HG03196 (cell line): Measurements from ENCODE around the gene WSCD2.

Experiments used
- ATAC-seq: cut with Tn5 transposase; IDR thresholded peaks from one replicate; pipeline ENCODE4 v1.9.1; 2021; ENCODE audit not compliant: unreplicated experiment

Gene WSCD2

DNA sequence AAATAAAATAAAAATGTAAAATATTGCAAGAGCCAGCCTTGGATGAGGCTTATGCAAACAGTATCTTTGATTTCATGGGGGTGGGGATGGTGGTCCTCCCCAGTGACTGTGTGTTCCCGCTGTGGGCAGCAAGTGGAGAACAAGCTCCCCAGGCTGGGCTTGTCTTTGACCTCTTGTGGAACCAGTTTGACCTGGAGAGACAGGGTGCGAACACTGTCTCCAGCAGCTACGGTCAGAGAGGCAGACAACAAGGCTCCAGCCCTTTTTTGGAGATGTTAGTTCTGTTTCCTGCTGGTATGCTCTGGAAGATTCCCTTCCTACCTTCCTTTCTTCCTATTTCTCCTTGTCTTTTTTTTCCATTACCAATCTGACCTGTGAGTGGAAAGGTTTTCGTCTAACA lies 21.8 kb upstream of the WSCD2 start:
- ATAC-seq: no peak

GRCh38 chr12:108109504-108109903 lies 19.6 kb upstream of the WSCD2 start:
- ATAC-seq: no peak

GRCh38 chr12:108109954-108110353 lies 19.1 kb upstream of the WSCD2 start:
- no peak for ATAC-seq

- no peak for ATAC-seq
Observed at GRCh38 chr12:108110844-108111243, 18.2 kb upstream of the WSCD2 start.

DNA sequence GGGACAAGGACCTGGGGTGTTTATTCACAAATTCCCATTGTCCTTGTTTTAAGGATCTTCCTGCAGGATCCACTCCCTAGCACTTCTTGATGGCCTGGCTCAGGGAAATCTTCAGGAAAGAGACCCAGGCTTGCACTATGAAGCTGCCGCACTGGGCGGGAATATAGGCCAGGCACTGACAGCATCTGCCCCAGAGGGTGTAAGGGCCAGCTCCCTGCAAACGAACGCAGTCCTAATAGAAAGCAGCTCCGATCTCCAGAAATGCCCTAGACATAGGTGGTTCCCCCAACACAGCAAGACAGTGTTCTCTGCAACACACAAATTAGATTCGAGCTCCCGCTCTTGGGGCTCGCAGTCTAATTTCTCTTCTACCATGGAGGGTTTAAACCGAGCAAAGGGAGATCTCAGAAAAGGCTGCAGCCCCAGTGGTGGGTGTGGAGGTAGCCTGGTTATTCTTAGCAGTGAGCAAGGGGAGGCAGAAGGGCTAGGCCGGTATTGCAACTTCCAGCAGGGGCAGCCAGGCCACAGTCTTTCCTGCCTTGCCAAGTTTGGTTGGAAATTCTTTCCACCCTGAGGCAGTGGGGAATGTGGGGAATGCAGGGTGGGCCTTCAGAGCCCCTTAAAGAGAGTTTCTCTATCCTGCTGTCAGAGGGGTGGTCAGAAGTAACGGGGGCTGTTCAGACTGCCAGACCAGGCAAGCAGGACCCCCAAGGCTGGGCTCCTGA lies 16.1 kb upstream of the WSCD2 start:
- ATAC-seq: no peak

- no peak for ATAC-seq
Observed at GRCh38 chr12:108115123-108116121, 13.7 kb upstream of the WSCD2 start.

DNA sequence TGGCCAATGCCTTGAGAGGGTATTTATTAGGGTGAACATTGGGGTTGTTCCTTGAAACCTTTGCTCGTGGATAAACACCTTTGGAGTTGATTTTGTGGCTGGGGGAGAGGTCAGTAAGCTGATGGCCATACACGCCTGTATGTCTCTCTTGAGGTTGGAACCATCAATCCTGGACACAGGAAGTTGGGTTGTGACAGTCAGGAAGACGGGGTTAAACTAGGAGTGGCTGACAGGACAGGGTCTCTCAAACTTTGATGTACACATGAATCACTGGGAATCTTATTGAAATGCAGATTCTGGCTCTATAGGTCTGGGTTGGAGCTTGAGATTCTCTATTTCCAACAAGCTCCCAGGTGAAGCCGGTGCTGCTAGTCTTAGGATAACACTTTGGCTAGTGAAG lies 12.8 kb upstream of the WSCD2 start:
- no peak for ATAC-seq

DNA sequence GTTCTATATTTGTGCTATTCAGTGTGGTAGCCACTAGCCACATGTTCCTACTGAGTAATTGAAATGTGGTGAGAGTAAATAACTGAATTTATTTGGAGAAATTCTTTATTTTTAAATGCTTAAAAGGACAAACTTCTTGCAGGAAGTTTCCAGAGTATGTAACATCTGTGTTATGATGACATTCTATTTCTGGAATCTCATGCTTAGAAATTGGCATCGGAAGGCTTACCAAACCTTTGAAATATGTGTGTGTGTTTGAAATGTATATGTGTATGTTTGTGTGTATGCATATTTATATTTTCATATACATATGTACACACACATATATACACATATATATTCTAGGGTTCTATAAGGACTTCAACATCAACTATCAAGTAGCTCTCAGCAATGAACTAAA lies 12.4 kb upstream of the WSCD2 start:
- ATAC-seq: no peak

GRCh38 chr12:108117163-108117849 lies 11.8 kb upstream of the WSCD2 start:
- ATAC-seq: no peak

- no peak for ATAC-seq
Observed at GRCh38 chr12:108117902-108118301, 11.2 kb upstream of the WSCD2 start.

DNA sequence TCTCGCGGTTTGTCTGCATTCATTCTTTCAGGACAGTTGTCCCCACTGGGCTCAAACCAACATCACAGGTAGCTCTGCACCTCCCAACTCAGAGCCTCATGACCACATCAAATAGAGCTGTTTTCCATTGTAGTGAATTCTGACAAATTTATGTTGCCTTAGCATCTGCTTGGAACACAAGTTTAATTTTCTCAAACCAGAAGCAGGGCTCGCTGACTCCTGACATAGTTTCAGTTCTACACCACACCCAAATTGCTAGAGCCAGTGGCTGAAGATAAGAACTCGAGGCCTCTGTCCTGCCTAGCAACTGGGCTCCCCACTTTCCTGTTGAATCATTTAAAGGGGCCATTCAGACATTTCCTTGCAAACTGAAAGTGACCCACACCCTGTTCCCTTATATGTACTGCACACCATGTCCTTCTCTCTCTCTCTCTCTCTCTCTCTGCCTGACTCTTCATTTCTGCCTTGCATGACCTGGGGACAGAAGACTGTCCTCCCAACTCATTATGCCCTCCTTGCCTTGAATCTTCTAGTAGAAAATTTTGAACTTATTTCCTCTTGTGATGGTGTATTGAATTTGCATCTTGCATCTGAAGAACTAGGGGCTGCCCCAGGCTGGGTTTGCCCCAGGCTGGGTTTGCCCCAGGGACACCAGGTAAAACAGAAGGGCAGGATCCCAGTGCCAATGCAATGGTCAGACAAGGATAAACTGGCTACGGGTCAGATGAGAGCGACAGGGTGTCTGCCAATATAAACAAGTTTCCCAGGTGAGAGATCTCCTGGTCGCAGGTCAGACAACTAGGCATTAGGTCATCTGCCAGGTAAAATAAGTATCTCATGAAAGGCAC lies 9.7 kb upstream of the WSCD2 start:
- ATAC-seq: no peak

DNA sequence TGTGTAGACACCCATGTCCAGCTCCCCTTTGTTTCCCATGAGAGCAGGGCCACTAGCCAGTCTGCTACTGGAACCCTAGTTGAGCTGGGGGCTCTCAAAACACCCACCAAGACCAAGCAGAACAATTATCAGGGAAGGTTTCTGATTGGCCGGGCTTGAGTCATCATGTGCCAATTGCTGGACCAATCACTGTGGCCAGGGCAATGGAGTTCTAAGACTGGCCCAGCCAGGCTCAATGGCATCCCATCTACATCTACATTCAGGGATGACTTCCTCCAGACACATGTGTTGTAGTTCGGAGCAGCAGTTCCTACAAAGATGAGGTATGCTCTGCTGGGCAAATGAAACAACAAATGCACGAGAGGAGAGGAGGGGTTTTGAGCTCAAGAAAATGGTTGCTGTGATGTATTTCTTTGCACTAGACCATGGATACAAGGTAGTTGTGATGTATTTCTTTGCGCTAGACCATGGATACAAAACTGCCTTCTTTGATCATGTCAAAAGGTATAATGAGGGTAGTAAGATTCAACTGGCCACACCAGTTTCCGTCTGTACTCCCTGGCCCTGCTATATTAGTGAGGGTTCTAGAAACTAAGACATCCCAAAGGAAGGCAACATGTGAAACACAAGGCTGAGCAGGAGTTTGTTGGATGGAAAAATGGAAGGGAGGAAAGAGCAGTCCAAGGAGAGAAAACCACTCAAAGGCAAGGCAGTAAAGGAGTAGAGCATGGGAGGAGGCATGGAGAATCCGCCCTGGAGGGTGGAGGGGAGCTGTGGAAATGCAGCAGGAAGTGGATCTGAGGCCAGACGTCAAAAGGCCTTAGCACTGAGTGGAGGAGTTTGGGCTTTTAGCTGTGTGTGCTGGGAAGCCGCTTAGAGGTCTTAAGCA lies 8.9 kb upstream of the WSCD2 start:
- no peak for ATAC-seq

DNA sequence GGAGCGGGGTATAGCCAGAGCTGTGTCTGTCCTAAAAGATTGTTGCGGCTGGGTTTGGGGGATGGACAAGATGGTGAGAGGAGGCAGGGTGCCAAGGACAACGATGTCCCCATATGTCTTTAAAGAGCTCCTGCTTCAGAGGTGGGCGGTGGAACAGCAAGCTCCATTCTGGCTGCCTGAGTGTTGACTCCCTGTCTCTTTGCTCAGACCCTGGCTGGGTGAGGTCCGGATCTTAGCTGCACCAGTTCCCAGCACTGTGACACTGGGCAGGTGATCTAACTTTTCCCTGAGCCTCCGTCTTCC lies 8.3 kb upstream of the WSCD2 start:
- ATAC-seq: no peak

- ATAC-seq: no peak
Observed at GRCh38 chr12:108121320-108121719, 7.8 kb upstream of the WSCD2 start.

DNA sequence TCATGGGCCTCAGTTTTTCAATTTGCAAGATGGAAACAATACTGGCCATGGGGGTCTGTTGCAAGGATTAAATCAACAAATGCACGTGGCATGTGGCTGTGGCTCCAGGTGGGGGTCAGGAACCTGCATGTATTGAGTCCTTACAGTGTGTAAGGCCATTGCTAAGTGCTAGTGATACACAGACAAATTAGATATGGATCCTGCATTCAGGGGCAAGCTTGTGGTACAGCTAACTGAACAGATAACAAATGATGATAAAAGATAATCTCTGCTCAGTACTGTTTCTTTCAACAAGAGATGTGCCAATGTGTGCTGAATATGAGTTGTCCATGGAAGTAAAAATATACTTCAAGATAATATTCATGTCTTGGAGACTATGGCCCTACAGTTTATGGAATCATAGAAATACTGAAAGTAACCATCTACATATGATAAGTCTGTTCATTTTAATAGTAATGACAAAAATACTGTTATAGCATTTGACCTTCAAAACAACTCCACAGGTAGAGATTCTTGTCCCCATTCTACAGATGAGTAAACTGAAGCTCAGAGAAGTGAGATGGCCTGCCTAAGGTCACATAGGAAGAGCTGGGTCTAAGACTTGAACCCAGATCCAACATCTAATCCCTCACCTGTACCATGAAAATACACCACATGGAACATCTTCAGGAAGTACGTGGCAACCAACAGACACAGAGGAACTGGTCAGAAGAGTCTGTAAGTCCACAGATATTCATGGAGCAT lies 7.2 kb upstream of the WSCD2 start:
- no peak for ATAC-seq

DNA sequence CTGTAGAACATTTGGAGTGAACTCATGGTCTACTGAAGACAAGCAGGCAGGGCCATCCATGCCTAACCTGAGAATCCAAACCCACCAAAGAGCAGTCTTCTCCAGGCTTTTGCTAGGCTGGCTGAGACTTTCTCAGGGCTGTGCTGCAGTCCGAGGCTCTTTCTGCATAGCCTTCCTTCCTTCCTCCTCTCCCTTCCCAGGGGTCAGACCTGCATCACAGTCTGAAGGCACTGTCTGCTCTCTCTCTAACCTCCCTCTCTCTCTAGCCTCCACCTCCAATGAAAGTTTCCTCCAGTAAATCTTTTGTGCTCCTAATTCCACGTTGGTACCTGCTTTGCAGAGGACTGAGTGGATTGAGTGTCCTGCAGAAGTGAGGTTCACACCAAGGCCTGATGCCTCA lies 6.4 kb upstream of the WSCD2 start:
- no peak for ATAC-seq

DNA sequence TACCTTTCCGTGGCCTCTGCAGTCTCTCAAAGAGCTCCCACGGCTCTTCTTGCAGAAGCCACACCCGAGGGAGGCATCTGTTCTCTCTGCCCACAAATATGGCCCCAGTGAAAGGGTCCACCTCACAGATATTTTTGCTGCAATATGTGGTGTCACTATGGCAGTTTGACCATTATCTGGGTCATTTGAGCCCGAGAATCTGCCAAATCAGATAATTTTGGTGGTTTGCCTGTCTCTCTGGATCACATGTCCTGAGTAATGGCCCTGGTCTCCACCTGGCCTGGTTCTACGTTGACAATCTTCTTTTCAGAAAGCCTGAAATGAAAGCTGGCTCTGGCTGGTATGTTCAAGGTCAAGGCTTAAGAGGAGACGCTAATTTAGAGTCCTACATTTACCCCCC lies 5.7 kb upstream of the WSCD2 start:
- ATAC-seq: no peak

- no peak for ATAC-seq
Observed at GRCh38 chr12:108125073-108125472, 4.0 kb upstream of the WSCD2 start.

GRCh38 chr12:108126212-108126611 lies 2.9 kb upstream of the WSCD2 start:
- ATAC-seq: no peak
